Transverse colon (tissue), 4 donors: Measurements from ENCODE around the gene PPP4R3B. TPM values are rescaled to one million over a fixed set of nuclear protein-coding genes. Genes with fewer than 3 reads are reported as not detected.
"Not testable (repeated sequence)": the region's sequence is repeated elsewhere in the genome, so short reads cannot be mapped to it uniquely, and the experiment has no call there.

Experiments used
- DNase-seq: peaks from one replicate; pipeline ENCODE4 v3.0.0-alpha.2; 2019
- H3K27ac ChIP-seq, 4 donors: fragments of 200-600 bp; sonication (generic); 2 replicates each; pipeline ENCODE4 v1.5.1; 2016 to 2018; ENCODE audit warnings: inconsistent platforms in 4 of 4
- H3K27me3 ChIP-seq: fragments of 200-600 bp; sonication (generic); 2 replicates; pipeline ENCODE4 v1.5.1; 2017; ENCODE audit warnings: inconsistent platforms
- H3K36me3 ChIP-seq, 4 donors: fragments of 200-600 bp; sonication (generic); 2 replicates each; pipeline ENCODE4 v1.5.1; 2017 to 2019; ENCODE audit warnings: inconsistent platforms in 4 of 4
- H3K4me1 ChIP-seq, 4 donors: fragments of 200-600 bp; sonication (generic); 2 replicates each; pipeline ENCODE4 v1.5.1; 2017 to 2020; ENCODE audit warnings: inconsistent platforms in 4 of 4
- H3K4me3 ChIP-seq, 4 donors: fragments of 200-600 bp; sonication (generic); 1 replicate in 1 of 4; 2 replicates in 3 of 4; pipeline versions ENCODE4 v1.5.1 to v1.6.1; 2017 to 2019; ENCODE audit warnings: inconsistent platforms in 4 of 4
- H3K9me3 ChIP-seq, 2 donors: fragments of 200-600 bp; sonication (generic); 2 replicates each; pipeline ENCODE4 v1.5.1; 2017 to 2019; ENCODE audit warnings: inconsistent platforms in 2 of 2
- CTCF ChIP-seq, 5 experiments: fragments of 200-600 bp in 3 of 5; fragments of 450-650 bp in 2 of 5; sonication (generic) in 3 of 5; IDR thresholded peaks; 1 replicate in 2 of 5; 2 replicates in 3 of 5; pipeline ENCODE4 v1.5.1; 2016 to 2017; ENCODE audit warnings: antibody characterized with exemption in 5 of 5, inconsistent platforms in 3 of 5, mild to moderate bottlenecking in 2 of 5, moderate library complexity in 1 of 5
- EP300 ChIP-seq: sonication (generic); formaldehyde crosslinking; IDR thresholded peaks from one replicate; pipeline ENCODE4 v1.6.1; 2017; ENCODE audit warnings: antibody characterized with exemption, low read depth
- POLR2A ChIP-seq: fragments of 450-650 bp; IDR thresholded peaks from one replicate; pipeline ENCODE4 v1.6.1; 2016; ENCODE audit warnings: antibody characterized with exemption, mild to moderate bottlenecking, moderate library complexity
- POLR2AphosphoS5 ChIP-seq, 3 donors: sonication (generic); formaldehyde crosslinking; IDR thresholded peaks; one replicate each; pipeline ENCODE4 v1.6.1; 2016; ENCODE audit warnings: antibody characterized with exemption in 3 of 3
- WGBS, 2 donors: methylation state at CpG; one replicate each; pipeline ENCODE4 v1.1.5; 2018; ENCODE audit warnings: low coverage in 1 of 2; 5-methylcytosine and 5-hydroxymethylcytosine counted together
- in situ Hi-C, 4 donors: fragments of 200-750 bp; cut with MboI; loops; one replicate each; pipeline versions ENCODE4 v1.15.0 to v1.15.1; 2017; ENCODE audit warnings: low sequenced_read_pairs in 3 of 4, low pct_ligation_motif_present in 1 of 4, low pct_unique_long_range_greater_than_20kb in 1 of 4
- intact Hi-C: fragments of 100-400 bp; cut with DNase I; formaldehyde crosslinking; loops from one replicate; pipeline ENCODE4 v1.15.1; 2023; ENCODE audit warnings: low total_unique reads
- total RNA-seq, 4 donors: library from RNA; depleted of rRNA; stranded (reverse); fragments of >200 nt; gene quantifications; one replicate each; pipeline ENCODE4 v1.1.0, GENCODE V29; 2016

The PPP4R3B gene
- total RNA-seq, 4 donors from 2014 or later = 59.5 to 79.7 (median 69.8) TPM

- H3K36me3 ChIP-seq = peaks cover 0 to 18% (median 0%) of the 10 kb centered on the region in 4 donors
- 83 to 92% methylated on average over 1 of the region's 1 CpG for WGBS, 2 donors
- peaks cover 0 to 14% (median 2%) of the 10 kb centered on the region in 4 donors for H3K4me1 ChIP-seq
- intact Hi-C loops (no loop called here), in situ Hi-C loops (no loop called here)
- H3K27me3 ChIP-seq = no peaks in the 10 kb centered on the region
- no peak overlapping the region for H3K4me3 ChIP-seq
- TF ChIP-seq POLR2A (no peak), CTCF (IDR thresholded peaks at IDR 0.05) (no peak), POLR2AphosphoS5 (IDR thresholded peaks at IDR 0.05) (no peak), EP300 (no peak)
- no peaks in the 10 kb centered on the region for H3K9me3 ChIP-seq
- DNase-seq = no peak
- peak overlapping the region in 1 of 4 donors; percentile 15 for H3K27ac ChIP-seq
Measured at GRCh38 chr2:55604027-55604565, 13.3 kb downstream of the PPP4R3B start.

- no peak overlapping the region for H3K27ac ChIP-seq
- TF ChIP-seq POLR2A = no peak
- TF ChIP-seq CTCF (IDR thresholded peaks at IDR 0.05) = no peak
- no peak for TF ChIP-seq EP300
- no peak for TF ChIP-seq POLR2AphosphoS5 (IDR thresholded peaks at IDR 0.05)
- no peaks in the 10 kb centered on the region for H3K27me3 ChIP-seq
- no peak for DNase-seq
- in situ Hi-C loops (no loop called here), intact Hi-C loops (no loop called here)
- no peak overlapping the region for H3K4me3 ChIP-seq
- H3K9me3 ChIP-seq = no peaks in the 10 kb centered on the region
- peaks cover 0 to 14% (median 2%) of the 10 kb centered on the region in 4 donors for H3K4me1 ChIP-seq
- peaks cover 0 to 38% (median 10%) of the 10 kb centered on the region in 4 donors for H3K36me3 ChIP-seq
Measured at GRCh38 chr2:55601849-55602248, 15.6 kb downstream of the PPP4R3B start.

- intact Hi-C loops = no loop called here
- Histone ChIP-seq H3K4me1 (peaks cover 0 to 6% (median 0%) of the 10 kb centered on the region in 4 donors), H3K9me3 (no peaks in the 10 kb centered on the region), H3K4me3 (no peak overlapping the region), H3K27me3 (no peaks in the 10 kb centered on the region), H3K36me3 (peaks cover 0 to 52% (median 14%) of the 10 kb centered on the region in 4 donors), H3K27ac (no peak overlapping the region)
- in situ Hi-C loops = no loop called here
- no peak for TF ChIP-seq POLR2A
- no peak for TF ChIP-seq EP300
- WGBS, 2 donors = 75 to 91% methylated on average over 10 to 11 of the region's 11 CpGs
- no peak for DNase-seq
Measured at GRCh38 chr2:55598056-55598795, 19.2 kb downstream of the PPP4R3B start.

GRCh38 chr2:55596795-55597194, 20.6 kb downstream of the PPP4R3B start:
- 92 to 94% methylated on average over 5 to 6 of the region's 6 CpGs for WGBS, 2 donors
- DNase-seq, in situ Hi-C loops, H3K4me1 ChIP-seq, H3K9me3 ChIP-seq, intact Hi-C loops, H3K27ac ChIP-seq, H3K27me3 ChIP-seq, H3K4me3 ChIP-seq: not testable (repeated sequence)
- peaks cover 0 to 42% (median 14%) of the 10 kb centered on the region in 4 donors for H3K36me3 ChIP-seq

- no peak for TF ChIP-seq EP300
- TF ChIP-seq POLR2AphosphoS5 (IDR thresholded peaks at IDR 0.05) = no peak
- no peak for TF ChIP-seq POLR2A
- TF ChIP-seq CTCF (IDR thresholded peaks at IDR 0.05) = no peak
- peaks cover 0 to 10% (median 0%) of the 10 kb centered on the region in 4 donors for H3K4me1 ChIP-seq
- H3K27me3 ChIP-seq = no peaks in the 10 kb centered on the region
- no peak for DNase-seq
- no peak overlapping the region for H3K4me3 ChIP-seq
- peaks cover 0 to 39% (median 14%) of the 10 kb centered on the region in 4 donors for H3K36me3 ChIP-seq
- H3K27ac ChIP-seq = no peak overlapping the region
- in situ Hi-C loops (no loop called here), intact Hi-C loops (no loop called here)
- no peaks in the 10 kb centered on the region for H3K9me3 ChIP-seq
Measured at GRCh38 chr2:55595536-55595935, 21.9 kb downstream of the PPP4R3B start.
